HEK293T (cell line): Measurements from ENCODE around the gene ZNF57.
A peak's percentile ranks its signal among the peaks of the same experiment; 100 is the strongest.

Experiments used
- ARNT ChIP-seq: fragments of 450-650 bp; IDR thresholded peaks from 2 replicates; pipeline ENCODE4 v1.6.1; 2017; ENCODE audit warnings: mild to moderate bottlenecking
- BHLHE40 ChIP-seq: fragments of 450-650 bp; IDR thresholded peaks from 2 replicates; pipeline ENCODE4 v1.6.1; 2016; ENCODE audit warnings: mild to moderate bottlenecking, moderate library complexity, borderline replicate concordance
- FOXK2 ChIP-seq: fragments of 450-650 bp; IDR thresholded peaks from 2 replicates; pipeline ENCODE4 v1.6.1; 2016; ENCODE audit warnings: mild to moderate bottlenecking
- FOXM1 ChIP-seq: fragments of 450-650 bp; IDR thresholded peaks from 2 replicates; pipeline ENCODE4 v1.6.1; 2017; ENCODE audit warnings: mild to moderate bottlenecking, borderline replicate concordance
- HDGF ChIP-seq: fragments of 450-650 bp; IDR thresholded peaks from 2 replicates; pipeline ENCODE4 v1.6.1; 2017; ENCODE audit warnings: antibody characterized with exemption, borderline replicate concordance
- L3MBTL2 ChIP-seq: fragments of 450-650 bp; conservative IDR thresholded peaks from 2 replicates; pipeline ENCODE4 v1.6.1; 2016; ENCODE audit warnings: mild to moderate bottlenecking
- SP1 ChIP-seq: fragments of 450-650 bp; IDR thresholded peaks from 2 replicates; pipeline ENCODE4 v1.6.1; 2017
- SUZ12 ChIP-seq: fragments of 450-650 bp; IDR thresholded peaks from 2 replicates; pipeline ENCODE4 v1.6.1; 2016; ENCODE audit warnings: mild to moderate bottlenecking
- TARDBP ChIP-seq: fragments of 450-650 bp; IDR thresholded peaks from 2 replicates; pipeline ENCODE4 v1.6.1; 2016
- ZNF384 ChIP-seq: fragments of 450-650 bp; IDR thresholded peaks from 2 replicates; pipeline ENCODE4 v1.6.1; 2016

DNA sequence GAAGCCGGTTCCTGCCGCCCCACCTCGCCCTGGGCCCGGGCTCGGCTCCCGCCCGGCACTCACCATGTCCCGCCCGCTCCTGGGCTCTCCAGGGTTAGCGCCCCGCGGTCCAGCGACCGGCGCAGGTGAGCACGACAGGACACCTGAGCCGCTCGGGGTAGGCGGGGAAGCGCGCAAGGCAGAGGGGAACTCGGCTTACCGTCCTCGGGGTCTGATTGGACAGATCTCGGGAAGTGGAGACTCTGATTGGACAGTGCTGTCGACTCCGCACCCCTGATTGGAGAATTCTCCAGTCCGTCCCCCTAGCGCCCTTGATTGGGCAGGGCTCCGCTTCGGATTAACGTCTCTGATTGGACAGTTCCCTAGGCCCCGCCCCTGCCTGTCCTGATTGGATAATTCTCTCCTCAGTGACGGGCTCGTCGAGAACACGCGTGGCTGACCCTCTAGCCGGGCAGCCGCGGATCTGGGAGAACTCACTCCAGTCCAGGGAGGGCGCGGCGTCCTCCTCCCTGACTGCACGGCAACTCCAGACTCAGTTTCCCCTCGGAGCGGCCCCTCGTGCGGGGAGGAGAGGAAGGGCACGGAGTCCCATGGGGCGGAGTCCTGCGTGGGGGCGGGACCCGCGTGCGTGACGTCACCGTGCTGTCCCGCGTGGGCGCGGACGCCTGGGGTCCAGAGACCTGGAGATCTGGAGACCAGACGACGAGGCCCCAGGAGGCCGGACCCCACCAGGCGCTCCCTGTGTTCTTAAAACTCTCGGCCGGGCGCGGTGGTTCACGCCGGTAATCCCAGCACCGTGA, 44.2 kb downstream of the ZNF57 start, which contains the start of gene ZNF77:
- TF ChIP-seq SUZ12 (no peak), ARNT (no peak), ZNF384 (no peak), BHLHE40 (no peak), SP1 (no peak), FOXK2 (no peak), FOXM1 (no peak), HDGF (no peak), L3MBTL2 (peak; percentile 93), TARDBP (peak; percentile 100)
